Smooth muscle cell (in vitro differentiated cells): ENCODE data around the gene MAX. TPM values are rescaled to one million over a fixed set of nuclear protein-coding genes. Genes with fewer than 3 reads are reported as not detected.

Source experiments
- DNase-seq: peaks from one replicate; lab custom pipeline; 2025; ENCODE audit not compliant: unreplicated experiment; lab: John Stamatoyannopoulos, UW
- H2AFZ ChIP-seq: fragments of 200-600 bp; sonication (generic); 2 replicates; pipeline ENCODE4 v1.6.0; 2016; ENCODE audit warnings: antibody characterized with exemption, low read depth, mild to moderate bottlenecking
- H3F3A ChIP-seq: fragments of 200-600 bp; sonication (generic); 2 replicates; pipeline ENCODE4 v1.6.0; 2017; ENCODE audit warnings: antibody characterized with exemption, low read depth
- H3K27ac ChIP-seq: fragments of 200-600 bp; sonication (generic); 2 replicates; pipeline ENCODE4 v1.5.1; 2016; ENCODE audit warnings: low read depth, mild to moderate bottlenecking
- H3K27me3 ChIP-seq: fragments of 200-600 bp; sonication (generic); 2 replicates; pipeline ENCODE4 v1.6.1; 2016; ENCODE audit warnings: low read depth, mild to moderate bottlenecking
- H3K36me3 ChIP-seq: fragments of 200-600 bp; sonication (generic); 2 replicates; pipeline ENCODE4 v1.5.1; 2016; ENCODE audit warnings: low read depth
- H3K4me1 ChIP-seq: fragments of 200-600 bp; sonication (generic); 2 replicates; pipeline ENCODE4 v1.5.1; 2016; ENCODE audit warnings: low read depth
- H3K4me2 ChIP-seq: fragments of 200-600 bp; sonication (generic); 2 replicates; pipeline ENCODE4 v1.6.0; 2016; ENCODE audit warnings: mild to moderate bottlenecking
- H3K4me3 ChIP-seq: fragments of 200-600 bp; sonication (generic); 2 replicates; pipeline ENCODE4 v1.5.1; 2016; ENCODE audit warnings: mild to moderate bottlenecking
- H3K79me2 ChIP-seq: fragments of 200-600 bp; sonication (generic); 2 replicates; pipeline ENCODE4 v1.6.0; 2016; ENCODE audit warnings: low read depth, mild to moderate bottlenecking
- H3K9ac ChIP-seq: fragments of 200-600 bp; sonication (generic); 2 replicates; pipeline ENCODE4 v1.6.0; 2016; ENCODE audit warnings: low read depth
- H3K9me3 ChIP-seq: fragments of 200-600 bp; sonication (generic); replicated peaks from 2 replicates; pipeline ENCODE4 v1.5.1; 2016; ENCODE audit warnings: low read depth
- H4K20me1 ChIP-seq: fragments of 200-600 bp; sonication (generic); 2 replicates; pipeline ENCODE4 v1.6.0; 2016; ENCODE audit warnings: low read depth
- WGBS: methylation state at CpG from one replicate; pipeline ENCODE4 v1.1.7; 2016; ENCODE audit warnings: low lambda C conversion rate; 5-methylcytosine and 5-hydroxymethylcytosine counted together
- polyA plus RNA-seq: library from polyadenylated mRNA; unstranded; fragments of >200 nt; fragmentation: Nextera tagmentation; extraction: Ambion mirVana; gene quantifications from 2 replicates; pipeline ENCODE4 v1.2.1, GENCODE V29; 2016
- total RNA-seq: library from RNA; depleted of rRNA; stranded (reverse); fragments of >200 nt; gene quantifications from 2 replicates; pipeline ENCODE4 v1.2.3, GENCODE V29; 2014
- TF ChIP-seq, protein P1 (sequence below): fragments of 200-600 bp; sonication (generic); IDR thresholded peaks from 2 replicates; pipeline ENCODE4 v1.5.1; 2017; ENCODE audit warnings: borderline replicate concordance, mild to moderate bottlenecking, antibody characterized with exemption; ENCODE audit not compliant: insufficient read depth, poor library complexity, severe bottlenecking

Gene MAX
- total and polyA plus RNA-seq, 2 experiments from 2014 or later: 30.1 to 37.5 TPM

DNA sequence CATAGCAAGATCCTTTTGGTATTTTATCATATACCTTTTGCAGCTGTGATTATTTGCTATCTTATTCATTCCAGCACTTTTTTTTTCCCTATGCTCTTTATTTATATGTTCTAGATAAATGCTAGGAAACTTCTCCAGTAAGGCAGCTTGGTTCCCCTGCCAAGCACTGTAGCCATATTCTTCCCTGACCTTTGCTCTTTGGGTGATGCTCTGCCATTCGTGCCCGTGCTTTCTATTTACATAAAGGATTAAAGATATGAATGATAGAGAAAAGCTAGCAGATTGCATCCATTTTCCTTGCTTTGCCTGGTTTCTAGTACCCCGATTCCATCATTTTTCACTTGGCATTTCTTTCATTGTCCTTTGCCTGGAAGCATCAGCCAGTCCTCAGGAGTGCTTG lies 73.4 kb downstream of the MAX start:
- WGBS: 90% methylated on average over 3 of the region's 3 CpGs
- H3K79me2 ChIP-seq: no peaks in the 10 kb centered on the region

DNA sequence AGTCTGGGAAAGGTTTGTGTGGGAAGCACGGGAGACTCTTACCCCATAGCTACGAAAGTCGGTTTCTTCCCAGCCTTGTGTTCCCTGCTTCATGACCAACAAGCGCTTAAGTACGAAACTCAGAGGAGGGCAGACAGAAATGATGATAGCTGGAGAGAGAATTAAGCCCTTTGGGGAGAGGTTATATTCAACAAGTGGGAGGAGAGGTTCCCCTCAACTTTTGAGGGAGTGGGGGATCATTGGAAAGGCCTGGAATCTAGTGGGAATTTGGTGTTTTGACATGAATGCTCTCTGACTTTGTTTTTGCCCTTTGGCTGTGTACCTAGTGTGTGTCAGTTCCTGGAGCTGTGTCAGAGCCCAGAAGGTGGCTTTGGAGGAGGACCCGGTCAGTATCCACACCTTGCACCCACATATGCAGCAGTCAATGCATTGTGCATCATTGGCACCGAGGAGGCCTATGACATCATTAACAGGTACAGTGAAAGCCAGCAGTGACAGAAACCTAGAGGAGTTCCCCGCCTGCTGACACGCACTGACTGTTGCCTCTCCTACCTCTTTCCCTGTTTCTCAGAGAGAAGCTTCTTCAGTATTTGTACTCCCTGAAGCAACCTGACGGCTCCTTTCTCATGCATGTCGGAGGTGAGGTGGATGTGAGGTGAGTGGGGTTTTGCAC lies 75.1 kb downstream of the MAX start:
- H3K9ac ChIP-seq: no peak overlapping the region
- peaks cover 20% of the 10 kb centered on the region for H4K20me1 ChIP-seq
- DNase-seq: no peak
- 93% methylated on average over 11 of the region's 11 CpGs for WGBS
- H2AFZ ChIP-seq: no peak overlapping the region
- no peak overlapping the region for H3K27ac ChIP-seq
- H3K9me3 ChIP-seq: no peaks in the 10 kb centered on the region
- H3F3A ChIP-seq: no peaks in the 10 kb centered on the region
- no peaks in the 10 kb centered on the region for H3K27me3 ChIP-seq
- no peaks in the 10 kb centered on the region for H3K36me3 ChIP-seq
- no peak overlapping the region for H3K4me2 ChIP-seq
- H3K4me1 ChIP-seq: no peaks in the 10 kb centered on the region
- no peaks in the 10 kb centered on the region for H3K79me2 ChIP-seq
- TF ChIP-seq, protein P1, sequence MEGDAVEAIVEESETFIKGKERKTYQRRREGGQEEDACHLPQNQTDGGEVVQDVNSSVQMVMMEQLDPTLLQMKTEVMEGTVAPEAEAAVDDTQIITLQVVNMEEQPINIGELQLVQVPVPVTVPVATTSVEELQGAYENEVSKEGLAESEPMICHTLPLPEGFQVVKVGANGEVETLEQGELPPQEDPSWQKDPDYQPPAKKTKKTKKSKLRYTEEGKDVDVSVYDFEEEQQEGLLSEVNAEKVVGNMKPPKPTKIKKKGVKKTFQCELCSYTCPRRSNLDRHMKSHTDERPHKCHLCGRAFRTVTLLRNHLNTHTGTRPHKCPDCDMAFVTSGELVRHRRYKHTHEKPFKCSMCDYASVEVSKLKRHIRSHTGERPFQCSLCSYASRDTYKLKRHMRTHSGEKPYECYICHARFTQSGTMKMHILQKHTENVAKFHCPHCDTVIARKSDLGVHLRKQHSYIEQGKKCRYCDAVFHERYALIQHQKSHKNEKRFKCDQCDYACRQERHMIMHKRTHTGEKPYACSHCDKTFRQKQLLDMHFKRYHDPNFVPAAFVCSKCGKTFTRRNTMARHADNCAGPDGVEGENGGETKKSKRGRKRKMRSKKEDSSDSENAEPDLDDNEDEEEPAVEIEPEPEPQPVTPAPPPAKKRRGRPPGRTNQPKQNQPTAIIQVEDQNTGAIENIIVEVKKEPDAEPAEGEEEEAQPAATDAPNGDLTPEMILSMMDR: no peak
- no peak overlapping the region for H3K4me3 ChIP-seq

More for the DNA sequence above, 73.4 kb downstream of the MAX start:
- no peaks in the 10 kb centered on the region for H3F3A ChIP-seq
- no peak overlapping the region for H3K4me2 ChIP-seq
- no peaks in the 10 kb centered on the region for H3K27me3 ChIP-seq
- no peaks in the 10 kb centered on the region for H3K4me1 ChIP-seq
- no peak for DNase-seq
- peaks cover 14% of the 10 kb centered on the region for H4K20me1 ChIP-seq
- no peak overlapping the region for H3K4me3 ChIP-seq
- no peak overlapping the region for H3K27ac ChIP-seq
- H3K9me3 ChIP-seq: no peaks in the 10 kb centered on the region
- H3K36me3 ChIP-seq: peaks cover 11% of the 10 kb centered on the region
- no peak overlapping the region for H2AFZ ChIP-seq
- TF ChIP-seq, protein P1: no peak
- no peak overlapping the region for H3K9ac ChIP-seq

DNA sequence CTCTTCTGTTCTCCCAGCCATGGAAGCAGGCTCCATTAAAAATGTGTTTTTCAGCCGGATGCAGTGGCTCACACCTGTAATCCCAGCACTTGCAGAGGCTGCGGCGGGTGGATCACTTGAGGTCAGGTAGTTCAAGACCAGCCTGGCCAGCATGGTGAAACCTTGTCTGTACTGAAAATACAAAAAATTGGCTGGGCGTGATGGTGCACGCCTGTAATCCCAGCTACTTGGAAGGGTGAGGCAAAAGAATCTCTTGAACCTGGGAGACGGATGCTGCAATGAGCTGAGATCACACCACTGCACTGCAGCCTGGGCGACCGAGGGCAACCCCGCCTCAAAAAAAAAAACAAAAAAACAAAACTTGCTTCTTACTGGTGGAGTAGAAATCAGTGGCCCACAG lies 75.8 kb downstream of the MAX start:
- Histone ChIP-seq H3K4me3 (no peak overlapping the region), H3K9me3 (no peaks in the 10 kb centered on the region), H4K20me1 (peaks cover 20% of the 10 kb centered on the region), H3K79me2 (no peaks in the 10 kb centered on the region), H3K36me3 (no peaks in the 10 kb centered on the region), H3K27ac (no peak overlapping the region), H2AFZ (no peak overlapping the region), H3K4me1 (no peaks in the 10 kb centered on the region), H3K9ac (no peak overlapping the region), H3K4me2 (no peak overlapping the region), H3K27me3 (no peaks in the 10 kb centered on the region), H3F3A (no peaks in the 10 kb centered on the region)
- TF ChIP-seq, protein P1: no peak
- 92% methylated on average over 9 of the region's 9 CpGs for WGBS
- no peak for DNase-seq

DNA sequence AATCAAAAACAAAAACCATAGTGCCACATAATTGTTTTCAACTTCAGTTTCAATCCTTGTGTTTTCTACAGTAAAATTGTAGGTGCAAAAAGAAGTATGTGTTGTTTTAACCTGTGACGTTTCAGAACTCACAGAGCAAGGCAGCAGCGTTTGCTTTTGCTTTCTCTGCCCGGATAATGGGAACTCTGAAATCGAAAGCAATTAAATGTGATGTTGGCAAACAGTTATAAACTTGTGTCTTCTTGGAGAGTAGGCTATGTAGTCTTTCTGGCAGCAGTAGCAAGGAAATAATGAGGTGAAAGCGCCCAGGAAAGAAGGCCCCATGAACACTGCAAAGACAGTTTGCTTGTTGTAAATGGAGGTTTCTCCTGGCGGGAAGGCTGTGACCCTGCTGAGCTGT lies 76.5 kb downstream of the MAX start:
- no peaks in the 10 kb centered on the region for H3F3A ChIP-seq
- H3K79me2 ChIP-seq: no peaks in the 10 kb centered on the region
- TF ChIP-seq, protein P1: no peak
- H3K4me3 ChIP-seq: no peak overlapping the region
- no peaks in the 10 kb centered on the region for H3K9me3 ChIP-seq
- peaks cover 20% of the 10 kb centered on the region for H4K20me1 ChIP-seq
- H3K27ac ChIP-seq: no peak overlapping the region
- H3K27me3 ChIP-seq: no peaks in the 10 kb centered on the region
- WGBS: 95% methylated on average over 6 of the region's 6 CpGs
- H3K4me1 ChIP-seq: no peaks in the 10 kb centered on the region
- H3K9ac ChIP-seq: no peak overlapping the region
- no peak for DNase-seq
- no peak overlapping the region for H2AFZ ChIP-seq
- H3K4me2 ChIP-seq: no peak overlapping the region
- no peaks in the 10 kb centered on the region for H3K36me3 ChIP-seq
